Sigmoid colon (tissue), 4 donors: Measurements from ENCODE around the gene HOXA11.
A peak's percentile ranks its signal among the peaks of the same experiment; 100 is the strongest.

Source experiments
- POLR2A ChIP-seq, 2 donors: fragments of 450-650 bp; IDR thresholded peaks; one replicate each; pipeline ENCODE4 v1.6.1; 2016; ENCODE audit warnings: antibody characterized with exemption in 2 of 2, mild to moderate bottlenecking in 2 of 2, moderate library complexity in 2 of 2
- POLR2AphosphoS5 ChIP-seq, 4 donors: sonication (generic); formaldehyde crosslinking; IDR thresholded peaks; one replicate each; pipeline ENCODE4 v1.6.1; 2017; ENCODE audit warnings: antibody characterized with exemption in 4 of 4
- TF ChIP-seq, protein P1 (sequence below), 4 experiments: fragments of 450-650 bp in 3 of 4; fragments of 200-600 bp in 1 of 4; IDR thresholded peaks; one replicate each; pipeline ENCODE4 v1.5.1; 2016 to 2019; ENCODE audit warnings: antibody characterized with exemption in 4 of 4, mild to moderate bottlenecking in 3 of 4, moderate library complexity in 2 of 4

GRCh38 chr7:27184337-27185012 is 557 bp downstream of the HOXA11 start:
- TF ChIP-seq, protein P1, sequence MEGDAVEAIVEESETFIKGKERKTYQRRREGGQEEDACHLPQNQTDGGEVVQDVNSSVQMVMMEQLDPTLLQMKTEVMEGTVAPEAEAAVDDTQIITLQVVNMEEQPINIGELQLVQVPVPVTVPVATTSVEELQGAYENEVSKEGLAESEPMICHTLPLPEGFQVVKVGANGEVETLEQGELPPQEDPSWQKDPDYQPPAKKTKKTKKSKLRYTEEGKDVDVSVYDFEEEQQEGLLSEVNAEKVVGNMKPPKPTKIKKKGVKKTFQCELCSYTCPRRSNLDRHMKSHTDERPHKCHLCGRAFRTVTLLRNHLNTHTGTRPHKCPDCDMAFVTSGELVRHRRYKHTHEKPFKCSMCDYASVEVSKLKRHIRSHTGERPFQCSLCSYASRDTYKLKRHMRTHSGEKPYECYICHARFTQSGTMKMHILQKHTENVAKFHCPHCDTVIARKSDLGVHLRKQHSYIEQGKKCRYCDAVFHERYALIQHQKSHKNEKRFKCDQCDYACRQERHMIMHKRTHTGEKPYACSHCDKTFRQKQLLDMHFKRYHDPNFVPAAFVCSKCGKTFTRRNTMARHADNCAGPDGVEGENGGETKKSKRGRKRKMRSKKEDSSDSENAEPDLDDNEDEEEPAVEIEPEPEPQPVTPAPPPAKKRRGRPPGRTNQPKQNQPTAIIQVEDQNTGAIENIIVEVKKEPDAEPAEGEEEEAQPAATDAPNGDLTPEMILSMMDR (IDR thresholded peaks at IDR 0.05): no peak
- TF ChIP-seq POLR2A (IDR thresholded peaks at IDR 0.05): peak in 1 of 2 donors; percentile 52
- peak; percentile 62 to 85 (median 75) for TF ChIP-seq POLR2AphosphoS5 (IDR thresholded peaks at IDR 0.05)
